Activated CD4-positive, alpha-beta T cell treated with anti-CD3 and anti-CD28 coated beads for 36 hours (primary cell): ENCODE data around the gene KRTAP4-11. TPM values are rescaled to one million over a fixed set of nuclear protein-coding genes. Genes with fewer than 3 reads are reported as not detected.
"Not testable (repeated sequence)": the region's sequence is repeated elsewhere in the genome, so short reads cannot be mapped to it uniquely, and the experiment has no call there.

ENCODE experiments used
- ATAC-seq: fragments of 200-7000 bp; cut with Tn5 transposase; one replicate; pipeline ENCODE4 v1.10.0; 2021; ENCODE audit warnings: mild to moderate bottlenecking, moderate library complexity
- CTCF ChIA-PET: fragments of 350-600 bp; sonication (Branson Sonifier 250); formaldehyde crosslinking; loops from one replicate; lab custom pipeline; 2021; ENCODE audit warnings: antibody characterized with exemption; lab: Charles Lee
- POLR2A ChIA-PET: fragments of 350-600 bp; sonication (Branson Sonifier 250); formaldehyde crosslinking; loops from one replicate; lab custom pipeline; 2021; ENCODE audit warnings: antibody characterized with exemption, inconsistent platforms; lab: Charles Lee
- DNase-seq: peaks from one replicate; pipeline ENCODE4 v3.0.0-alpha.2; 2020
- H3K27ac Mint-ChIP-seq: one replicate; pipeline ENCODE4 v1.8.0; 2021; ENCODE audit warnings: mixed read lengths
- H3K27me3 Mint-ChIP-seq: one replicate; pipeline ENCODE4 v1.8.0; 2021; ENCODE audit warnings: mixed read lengths
- H3K36me3 Mint-ChIP-seq: one replicate; pipeline ENCODE4 v1.8.0; 2021; ENCODE audit warnings: low read depth, mixed read lengths
- H3K4me1 Mint-ChIP-seq: one replicate; pipeline ENCODE4 v1.8.0; 2021; ENCODE audit warnings: mixed read lengths
- H3K4me3 Mint-ChIP-seq: one replicate; pipeline ENCODE4 v1.8.0; 2021; ENCODE audit warnings: mild to moderate bottlenecking, moderate library complexity, mixed read lengths
- H3K9me3 Mint-ChIP-seq: one replicate; pipeline ENCODE4 v1.8.0; 2021; ENCODE audit warnings: low read depth, mixed read lengths
- intact Hi-C, 2 experiments: fragments of 100-400 bp; cut with DNase I in 1 of 2; cut with micrococcal nuclease in 1 of 2; formaldehyde crosslinking; loops; one replicate each; pipeline versions ENCODE4 v1.14.2 to v1.15.1; 2022 to 2024; cut with DNase I, micrococcal nuclease
- total RNA-seq, 2 experiments: library from RNA; stranded (reverse); gene quantifications; one replicate each; pipeline ENCODE4 v1.2.3, GENCODE V29; 2021

Gene KRTAP4-11
- total RNA-seq, 2 experiments from 2014 or later: not detected

DNA sequence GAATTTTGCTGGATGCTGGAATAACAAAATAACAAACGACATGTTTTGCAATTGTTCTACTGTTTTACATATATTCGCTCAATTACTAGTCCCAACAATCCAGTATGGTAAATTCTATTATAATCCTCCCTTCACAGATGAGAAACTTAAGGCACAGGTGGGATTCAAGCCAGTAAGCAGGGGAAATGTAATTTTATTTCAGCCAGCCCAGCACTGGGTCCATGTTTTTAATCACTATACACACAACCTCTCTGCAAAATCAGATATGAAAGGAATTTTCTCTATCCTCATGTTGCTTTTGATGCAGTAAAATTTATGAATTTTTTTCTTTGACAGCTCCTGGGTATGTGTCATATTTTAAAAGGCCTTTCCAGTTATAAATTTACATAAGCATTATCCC is 27.1 kb upstream of the KRTAP4-11 start:
- Mint-ChIP-seq H3K9me3 (peaks cover 17% of the 10 kb centered on the region), H3K4me3 (no peak overlapping the region), H3K4me1 (no peaks in the 10 kb centered on the region), H3K27me3 (peaks cover 3% of the 10 kb centered on the region), H3K27ac (no peak overlapping the region), H3K36me3 (peaks cover 2% of the 10 kb centered on the region)
- POLR2A ChIA-PET: no interaction called here
- DNase-seq: no peak
- intact Hi-C loops: no loop called here
- CTCF ChIA-PET: interaction anchor here (1.1 kb wide), 1 partner anchor 38 kb away, joined by 3 read pairs; no protein-coding TSS in a partner anchor
- ATAC-seq: no peak

DNA sequence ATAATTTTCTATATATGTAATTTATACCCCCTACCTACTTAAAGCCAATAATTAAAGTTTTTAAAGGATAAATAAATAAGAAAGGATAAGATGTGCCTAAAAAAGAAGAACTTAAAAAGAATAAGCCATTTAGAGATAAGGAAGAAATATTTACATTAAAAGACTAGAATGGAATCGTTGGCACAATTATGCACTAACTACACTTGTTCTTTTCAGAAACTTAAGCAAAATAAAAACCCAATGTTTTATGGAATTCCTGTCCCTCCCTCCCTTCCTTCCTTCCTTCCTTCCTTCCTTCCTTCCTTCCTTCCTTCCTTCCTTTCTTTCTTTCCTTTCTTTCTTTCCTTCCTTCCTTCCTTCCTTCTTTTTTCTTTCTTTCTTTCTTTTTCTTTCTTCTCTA is 26.7 kb upstream of the KRTAP4-11 start:
- intact Hi-C loops: no loop called here
- Mint-ChIP-seq H3K4me1 (no peaks in the 10 kb centered on the region), H3K27ac (no peak overlapping the region), H3K9me3 (peaks cover 17% of the 10 kb centered on the region), H3K36me3 (peaks cover 2% of the 10 kb centered on the region), H3K27me3 (peaks cover 3% of the 10 kb centered on the region), H3K4me3 (no peak overlapping the region)
- POLR2A ChIA-PET: no interaction called here
- no peak for ATAC-seq
- DNase-seq: no peak
- CTCF ChIA-PET: no interaction called here

DNA sequence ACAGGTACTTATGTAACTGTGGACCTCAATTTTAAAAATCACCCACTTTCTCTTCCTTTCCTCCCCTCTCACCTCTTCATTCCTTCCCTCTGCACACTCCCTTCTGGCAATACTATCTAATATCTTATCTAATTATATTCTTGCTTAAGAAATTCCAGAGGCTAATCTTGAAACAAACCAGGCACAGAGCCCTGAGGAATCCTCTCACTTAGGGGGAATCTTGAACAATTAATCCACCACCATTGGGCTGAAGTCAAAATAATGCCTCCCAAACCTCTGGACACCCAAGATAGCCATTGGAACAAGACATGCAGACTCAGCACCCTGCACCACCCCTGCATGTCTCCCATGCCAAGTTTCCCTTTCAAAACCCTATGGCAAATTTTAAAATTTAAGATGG is 23.2 kb upstream of the KRTAP4-11 start:
- ATAC-seq: no peak
- intact Hi-C loops: loop anchor here in 1 of 2 experiments (2.0 kb wide), 1 partner anchor 57 kb away; the partner anchor contains the start of gene KRTAP4-7
- POLR2A ChIA-PET: interaction anchor here (0.9 kb wide), 1 partner anchor 12 kb away, joined by 3 read pairs; no protein-coding TSS in a partner anchor

DNA sequence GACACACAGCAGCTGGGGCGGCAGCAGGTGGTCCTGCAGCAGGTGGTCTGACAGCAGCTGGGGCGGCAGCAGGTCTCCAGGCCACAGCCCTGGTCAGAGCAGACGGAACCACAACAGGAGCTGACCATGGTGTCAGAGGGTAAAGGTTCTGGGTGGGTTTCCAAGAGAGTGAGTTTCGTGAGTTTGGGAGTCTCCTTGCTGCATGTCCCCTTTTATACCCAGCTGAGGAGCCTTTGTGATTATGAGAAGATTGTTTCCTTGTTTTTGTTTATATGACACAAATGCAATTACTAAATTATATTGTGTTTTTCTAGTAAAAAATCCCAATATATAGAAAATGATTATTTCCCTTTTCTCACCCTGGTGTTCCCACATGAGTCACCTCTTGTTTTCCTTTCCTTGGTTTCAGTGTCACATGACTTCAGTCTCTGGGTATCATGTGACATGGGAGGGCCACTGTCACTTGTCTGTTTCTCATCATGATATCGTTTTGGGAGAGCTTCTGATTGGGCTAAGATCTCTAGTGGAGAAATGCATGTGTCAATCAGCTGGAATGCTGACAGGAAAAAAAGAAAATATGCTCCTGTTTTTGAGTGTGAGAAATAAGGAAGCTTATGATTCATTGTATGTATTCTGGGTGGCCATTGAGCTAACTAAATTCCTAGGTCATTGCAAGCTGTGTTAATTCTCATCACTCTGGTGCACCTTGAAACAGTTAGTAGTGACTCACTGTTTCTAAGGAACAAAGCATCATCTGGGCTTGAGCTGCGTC is 22.4 kb upstream of the KRTAP4-11 start, which contains the start of gene KRTAP4-6:
TSS of gene KRTAP4-6 (minus strand) at position 185 of the 772 bp plus-strand sequence. CDS start at position 128, 57 bp downstream.
- ATAC-seq: no peak
- ChIA-PET CTCF (no interaction called here), POLR2A (interaction anchor here (0.9 kb wide), 1 partner anchor 11 kb away, joined by 3 read pairs; no protein-coding TSS in a partner anchor)
- H3K9me3 Mint-ChIP-seq: peaks cover 20% of the 10 kb centered on the region
- H3K4me3 Mint-ChIP-seq: no peak within 1 kb of the TSS
- intact Hi-C loops: loop anchor here in 1 of 2 experiments (2.0 kb wide), 1 partner anchor 56 kb away; the partner anchor contains the start of gene KRTAP4-7
- DNase-seq: no peak
- peaks cover 2% of the 10 kb centered on the region for H3K27me3 Mint-ChIP-seq
- H3K36me3 Mint-ChIP-seq: peaks cover 2% of the 10 kb centered on the region
- no peaks in the 10 kb centered on the region for H3K4me1 Mint-ChIP-seq
- no peak within 1 kb of the TSS for H3K27ac Mint-ChIP-seq

More for the DNA sequence above, 23.2 kb upstream of the KRTAP4-11 start:
- peaks cover 2% of the 10 kb centered on the region for H3K36me3 Mint-ChIP-seq
- H3K4me1 Mint-ChIP-seq: no peaks in the 10 kb centered on the region
- CTCF ChIA-PET: interaction anchor here (0.8 to 1.1 kb wide), 2 partner anchors 181 to 524 kb away, joined by 3 read pairs; no protein-coding TSS in a partner anchor
- no peak overlapping the region for H3K27ac Mint-ChIP-seq
- H3K27me3 Mint-ChIP-seq: peaks cover 2% of the 10 kb centered on the region
- H3K9me3 Mint-ChIP-seq: peaks cover 20% of the 10 kb centered on the region
- DNase-seq: no peak
- H3K4me3 Mint-ChIP-seq: no peak overlapping the region

DNA sequence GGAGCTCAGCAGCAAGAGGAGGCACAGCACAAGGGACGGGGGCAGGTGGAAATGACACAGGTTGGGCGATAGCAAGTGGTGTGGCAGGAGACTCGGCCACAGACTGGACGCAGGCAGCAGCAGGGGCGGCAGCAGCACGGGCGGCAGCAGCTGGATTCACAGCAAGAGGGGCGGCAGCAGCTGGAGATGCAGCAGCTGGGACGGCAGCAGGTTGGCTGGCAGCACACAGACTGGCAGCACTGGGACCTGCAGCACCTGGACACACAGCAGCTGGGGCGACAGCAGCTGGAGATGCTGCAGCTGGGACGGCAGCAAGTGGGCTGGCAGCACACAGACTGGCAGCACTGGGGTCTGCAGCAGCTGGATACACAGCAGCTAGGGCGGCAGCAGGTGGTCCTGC is 21.7 kb upstream of the KRTAP4-11 start:
- H3K27ac Mint-ChIP-seq, POLR2A ChIA-PET, CTCF ChIA-PET, H3K36me3 Mint-ChIP-seq, H3K27me3 Mint-ChIP-seq, DNase-seq, ATAC-seq, H3K4me1 Mint-ChIP-seq, H3K4me3 Mint-ChIP-seq: not testable (repeated sequence)
- intact Hi-C loops: loop anchor here in 1 of 2 experiments (2.0 kb wide), 1 partner anchor 55 kb away; the partner anchor contains the start of gene KRTAP4-7
- H3K9me3 Mint-ChIP-seq: peaks cover 20% of the 10 kb centered on the region

DNA sequence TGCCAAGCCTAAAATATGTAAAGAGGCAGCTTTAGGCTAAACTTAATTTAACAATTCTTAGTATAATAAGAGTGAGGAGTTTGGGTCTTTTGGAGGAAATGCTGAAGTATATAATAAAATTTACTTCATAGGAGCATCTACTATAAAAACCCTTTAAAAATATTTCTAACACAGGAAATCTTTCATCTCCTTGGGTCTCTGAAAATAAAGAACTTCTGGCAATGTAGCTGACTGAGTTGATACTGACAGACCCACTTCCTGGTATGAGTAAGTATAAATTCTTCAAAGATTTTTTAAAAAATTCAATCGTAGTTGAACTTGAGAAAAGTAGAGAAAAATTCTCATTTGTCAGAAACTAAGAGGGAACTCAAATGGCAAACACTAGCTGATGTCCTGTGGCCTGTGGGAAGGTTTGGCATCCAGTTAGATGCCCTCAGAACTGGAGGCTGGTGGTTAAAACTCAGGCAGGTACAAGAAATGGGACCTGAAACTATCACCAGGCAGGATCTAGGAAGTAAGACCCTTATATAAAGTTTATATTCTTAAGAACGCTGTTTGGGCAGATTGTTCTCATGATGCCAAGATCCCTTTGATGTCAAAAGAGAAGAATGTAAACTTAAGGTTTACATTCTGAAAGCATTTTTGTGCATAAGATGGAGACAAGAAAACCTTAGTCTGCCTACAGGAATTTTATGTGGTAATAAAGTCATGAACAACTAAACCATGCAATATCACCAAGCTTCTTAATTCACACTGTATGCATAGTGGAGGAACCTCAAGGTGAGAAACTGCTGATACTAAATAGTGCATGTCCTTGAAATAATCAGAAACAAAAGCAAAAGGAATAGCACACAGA is 15.9 kb upstream of the KRTAP4-11 start:
- H3K27ac Mint-ChIP-seq: no peak overlapping the region
- POLR2A ChIA-PET: interaction anchor here (0.7 kb wide), 1 partner anchor 617 kb away, joined by 4 read pairs; no protein-coding TSS in a partner anchor
- no peaks in the 10 kb centered on the region for H3K36me3 Mint-ChIP-seq
- no peaks in the 10 kb centered on the region for H3K9me3 Mint-ChIP-seq
- no peak for ATAC-seq
- CTCF ChIA-PET: interaction anchor here (0.5 to 1.8 kb wide), 3 partner anchors 17 to 692 kb away, joined by 3 to 8 read pairs (median 3); no protein-coding TSS in a partner anchor
- H3K4me1 Mint-ChIP-seq: peaks cover 26% of the 10 kb centered on the region
- no peaks in the 10 kb centered on the region for H3K27me3 Mint-ChIP-seq
- intact Hi-C loops: no loop called here
- DNase-seq: no peak
- no peak overlapping the region for H3K4me3 Mint-ChIP-seq

DNA sequence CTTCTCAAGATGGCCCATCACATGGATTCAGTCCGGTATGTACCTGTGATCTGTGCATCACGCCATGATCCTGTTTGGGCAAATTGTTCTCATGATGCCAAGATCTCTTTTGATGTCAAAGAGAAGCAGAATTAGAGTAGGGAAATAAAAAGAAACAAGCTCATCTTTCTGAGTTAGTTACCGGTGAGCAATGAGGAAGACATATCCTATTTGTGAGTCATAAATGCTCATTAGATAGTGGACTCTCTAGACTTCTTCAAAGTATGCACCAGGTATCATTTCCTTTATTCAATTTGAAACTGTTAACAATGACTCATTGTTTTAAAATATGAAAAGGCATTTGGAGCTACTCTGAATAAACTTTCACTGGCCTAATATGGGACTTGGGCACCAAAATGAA is 13.8 kb upstream of the KRTAP4-11 start:
- Mint-ChIP-seq H3K36me3 (no peaks in the 10 kb centered on the region), H3K4me1 (peaks cover 26% of the 10 kb centered on the region), H3K9me3 (no peaks in the 10 kb centered on the region), H3K4me3 (no peak overlapping the region), H3K27me3 (no peaks in the 10 kb centered on the region), H3K27ac (no peak overlapping the region)
- DNase-seq (no peak), ATAC-seq (no peak)
- intact Hi-C loops: no loop called here
- ChIA-PET CTCF (interaction anchor here (0.7 kb wide), 1 partner anchor 517 kb away, joined by 4 read pairs; no protein-coding TSS in a partner anchor), POLR2A (no interaction called here)

DNA sequence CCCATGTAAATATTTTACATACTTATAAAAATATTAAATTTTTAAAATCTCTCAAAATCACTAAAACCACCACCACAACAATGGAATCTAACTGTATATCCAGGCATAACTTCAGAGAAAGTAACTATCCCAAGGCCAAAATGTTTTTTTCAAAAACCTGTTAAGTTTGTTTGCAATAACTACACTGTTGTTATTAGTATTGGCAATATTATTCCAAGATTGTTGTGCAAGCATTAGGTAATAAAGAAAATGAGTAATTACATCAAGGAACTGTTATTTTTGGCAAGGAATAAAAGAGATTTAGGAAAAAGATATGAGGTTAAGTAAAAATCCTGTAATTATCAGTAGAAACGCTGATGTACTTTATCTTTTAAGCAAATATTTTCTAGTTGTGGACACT is 9.2 kb upstream of the KRTAP4-11 start:
- H3K27me3 Mint-ChIP-seq: no peaks in the 10 kb centered on the region
- DNase-seq: no peak
- H3K27ac Mint-ChIP-seq: no peak overlapping the region
- intact Hi-C loops: loop anchor here in 1 of 2 experiments (5.0 kb wide), 1 partner anchor 210 kb away; no protein-coding TSS in a partner anchor
- H3K9me3 Mint-ChIP-seq: no peaks in the 10 kb centered on the region
- H3K4me1 Mint-ChIP-seq: peaks cover 50% of the 10 kb centered on the region
- no peak for ATAC-seq
- CTCF ChIA-PET: interaction anchor here (0.6 to 0.7 kb wide), 2 partner anchors 163 to 271 kb away, joined by 3 read pairs; no protein-coding TSS in a partner anchor
- no peaks in the 10 kb centered on the region for H3K36me3 Mint-ChIP-seq
- POLR2A ChIA-PET: no interaction called here
- no peak overlapping the region for H3K4me3 Mint-ChIP-seq

DNA sequence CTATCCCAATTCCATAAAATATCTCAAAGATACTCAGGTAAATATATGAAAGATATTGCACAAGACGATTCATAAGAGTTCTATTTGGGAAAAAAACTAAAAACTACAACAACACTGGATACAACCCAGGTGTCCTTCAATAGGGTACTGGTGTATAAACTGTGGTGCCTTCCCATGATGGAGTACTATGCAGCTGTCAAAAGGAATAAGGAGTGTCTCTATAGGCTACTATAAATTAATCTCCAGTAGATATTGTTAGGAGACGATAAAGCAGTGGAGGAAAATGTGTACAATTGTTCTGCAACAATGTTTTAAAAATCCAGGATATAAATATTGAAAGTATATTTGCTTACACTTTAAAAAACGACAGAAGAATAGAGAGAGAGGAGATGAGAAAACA is 8.2 kb upstream of the KRTAP4-11 start:
- Mint-ChIP-seq H3K27me3 (no peaks in the 10 kb centered on the region), H3K4me3 (no peak overlapping the region), H3K36me3 (no peaks in the 10 kb centered on the region), H3K9me3 (no peaks in the 10 kb centered on the region), H3K27ac (no peak overlapping the region), H3K4me1 (peaks cover 45% of the 10 kb centered on the region)
- DNase-seq: no peak
- intact Hi-C loops: loop anchor here in 1 of 2 experiments (5.0 kb wide), 1 partner anchor 211 kb away; no protein-coding TSS in a partner anchor
- CTCF ChIA-PET: no interaction called here
- POLR2A ChIA-PET: no interaction called here
- no peak for ATAC-seq

DNA sequence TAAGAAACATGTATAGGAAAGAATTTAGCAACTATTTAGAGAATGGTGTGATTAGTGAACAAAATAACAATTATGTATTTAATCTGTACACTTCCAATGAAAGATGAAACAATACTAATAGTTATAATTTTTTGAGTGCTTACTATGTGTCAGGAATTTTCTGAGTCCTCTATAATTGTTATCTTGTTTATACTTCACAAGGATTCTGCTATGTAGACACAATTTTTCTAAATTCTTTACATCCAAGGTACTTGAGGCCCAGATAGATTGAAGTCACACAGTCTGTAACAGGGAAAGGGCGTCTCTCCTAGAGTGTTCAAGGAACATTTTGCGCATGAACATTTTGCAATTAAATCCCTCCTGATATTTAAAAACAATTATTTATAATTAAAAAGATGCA is 6.9 kb upstream of the KRTAP4-11 start:
- intact Hi-C loops: loop anchor here in 1 of 2 experiments (5.0 kb wide), 1 partner anchor 212 kb away; no protein-coding TSS in a partner anchor
- H3K36me3 Mint-ChIP-seq: peaks cover 3% of the 10 kb centered on the region
- no peaks in the 10 kb centered on the region for H3K27me3 Mint-ChIP-seq
- CTCF ChIA-PET: no interaction called here
- no peak overlapping the region for H3K27ac Mint-ChIP-seq
- peaks cover 48% of the 10 kb centered on the region for H3K4me1 Mint-ChIP-seq
- ATAC-seq (no peak), DNase-seq (no peak)
- POLR2A ChIA-PET: no interaction called here
- peaks cover 3% of the 10 kb centered on the region for H3K9me3 Mint-ChIP-seq
- H3K4me3 Mint-ChIP-seq: no peak overlapping the region

DNA sequence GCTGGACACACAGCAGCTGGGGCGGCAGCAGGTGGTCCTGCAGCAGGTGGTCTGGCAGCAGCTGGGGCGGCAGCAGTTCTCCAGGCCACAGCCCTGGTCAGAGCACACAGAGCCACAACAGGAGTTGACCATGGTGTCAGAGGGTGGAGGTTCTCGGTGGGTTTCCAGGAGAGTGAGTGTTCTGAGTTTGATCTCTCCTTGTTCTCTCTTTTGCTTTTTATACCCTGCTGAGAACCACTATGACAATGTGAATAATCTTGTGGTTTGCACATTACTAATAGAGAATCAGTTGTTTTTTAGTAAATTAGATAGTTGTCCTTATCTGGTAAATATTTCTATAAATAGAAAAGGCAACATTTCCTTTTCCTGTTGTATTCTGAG is 5.8 kb upstream of the KRTAP4-11 start, which contains the start of gene KRTAP4-12:
TSS of gene KRTAP4-12 (minus strand) at position 192 of the 381 bp plus-strand sequence. CDS start at position 132, 60 bp downstream.
- H3K27me3 Mint-ChIP-seq, POLR2A ChIA-PET, H3K9me3 Mint-ChIP-seq, H3K4me3 Mint-ChIP-seq, H3K36me3 Mint-ChIP-seq, intact Hi-C loops, ATAC-seq, DNase-seq: not testable (repeated sequence)
- Mint-ChIP-seq H3K27ac (peak within 1 kb of the TSS; percentile 65), H3K4me1 (peaks cover 51% of the 10 kb centered on the region)
- CTCF ChIA-PET: interaction anchor here (0.6 kb wide), 1 partner anchor 88 kb away, joined by 3 read pairs; no protein-coding TSS in a partner anchor
